Body of pancreas (tissue), 4 donors: Measurements from ENCODE around the gene OSBPL10.

Source experiments
- POLR2A ChIP-seq, 3 donors: fragments of 450-650 bp; IDR thresholded peaks; one replicate each; pipeline ENCODE4 v1.6.1; 2016; ENCODE audit warnings: antibody characterized with exemption in 3 of 3, mild to moderate bottlenecking in 2 of 3
- TF ChIP-seq, protein P1 (sequence below), 7 experiments: fragments of 450-650 bp in 4 of 7; fragments of 200-600 bp in 3 of 7; sonication (generic) in 3 of 7; IDR thresholded peaks; one replicate each; pipeline ENCODE4 v1.5.1; 2016 to 2019; ENCODE audit warnings: antibody characterized with exemption in 7 of 7

DNA sequence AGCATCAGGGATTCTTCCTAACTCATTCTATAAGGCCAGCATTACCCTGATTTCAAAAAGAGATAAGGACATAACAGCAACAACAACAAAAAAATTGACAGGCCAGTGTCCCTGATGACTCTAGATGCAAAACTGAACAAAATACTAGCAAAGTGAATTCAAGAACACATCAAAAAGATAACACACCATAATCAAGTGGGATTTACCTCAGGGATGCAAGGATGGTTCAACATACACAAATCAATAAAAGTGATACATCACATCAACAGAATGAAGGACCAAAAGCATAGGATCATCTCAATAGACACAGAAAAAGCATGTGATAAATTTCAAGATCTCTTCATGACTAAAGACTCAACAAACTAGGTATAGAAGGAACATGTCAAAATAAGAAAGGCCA lies 328.8 kb downstream of the OSBPL10 start:
- no peak for TF ChIP-seq POLR2A (IDR thresholded peaks at IDR 0.05)
- TF ChIP-seq, protein P1, sequence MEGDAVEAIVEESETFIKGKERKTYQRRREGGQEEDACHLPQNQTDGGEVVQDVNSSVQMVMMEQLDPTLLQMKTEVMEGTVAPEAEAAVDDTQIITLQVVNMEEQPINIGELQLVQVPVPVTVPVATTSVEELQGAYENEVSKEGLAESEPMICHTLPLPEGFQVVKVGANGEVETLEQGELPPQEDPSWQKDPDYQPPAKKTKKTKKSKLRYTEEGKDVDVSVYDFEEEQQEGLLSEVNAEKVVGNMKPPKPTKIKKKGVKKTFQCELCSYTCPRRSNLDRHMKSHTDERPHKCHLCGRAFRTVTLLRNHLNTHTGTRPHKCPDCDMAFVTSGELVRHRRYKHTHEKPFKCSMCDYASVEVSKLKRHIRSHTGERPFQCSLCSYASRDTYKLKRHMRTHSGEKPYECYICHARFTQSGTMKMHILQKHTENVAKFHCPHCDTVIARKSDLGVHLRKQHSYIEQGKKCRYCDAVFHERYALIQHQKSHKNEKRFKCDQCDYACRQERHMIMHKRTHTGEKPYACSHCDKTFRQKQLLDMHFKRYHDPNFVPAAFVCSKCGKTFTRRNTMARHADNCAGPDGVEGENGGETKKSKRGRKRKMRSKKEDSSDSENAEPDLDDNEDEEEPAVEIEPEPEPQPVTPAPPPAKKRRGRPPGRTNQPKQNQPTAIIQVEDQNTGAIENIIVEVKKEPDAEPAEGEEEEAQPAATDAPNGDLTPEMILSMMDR (IDR thresholded peaks at IDR 0.05): no peak
